Astrocyte (in vitro differentiated cells and primary cell): ENCODE measurements around the gene NANOGP8. TPM values are rescaled to one million over a fixed set of nuclear protein-coding genes. Genes with fewer than 3 reads are reported as not detected.
"Not testable (repeated sequence)": the region's sequence is repeated elsewhere in the genome, so short reads cannot be mapped to it uniquely, and the experiment has no call there.

ENCODE experiments used
- DNase-seq: peaks from one replicate; pipeline ENCODE4 v3.0.0-alpha.2; 2010; ENCODE audit warnings: low read depth
- FAIRE-seq: peaks from 2 replicates; lab custom pipeline; 2011; peaks lifted over from hg19 to GRCh38; lab: Jason Lieb, UNC
- H2AFZ ChIP-seq: 2 replicates; pipeline ENCODE4 v1.6.0; 2012; ENCODE audit warnings: low read depth, low read length, inconsistent platforms
- H3K27ac ChIP-seq: 2 replicates; pipeline ENCODE4 v1.5.1; 2011; ENCODE audit warnings: low read depth, low read length, inconsistent platforms
- H3K27me3 ChIP-seq: 2 replicates; pipeline ENCODE4 v1.6.0; 2011; ENCODE audit warnings: low read length, inconsistent platforms; ENCODE audit not compliant: insufficient read depth
- H3K36me3 ChIP-seq: 2 replicates; pipeline ENCODE4 v1.5.1; 2011; ENCODE audit warnings: low read length, inconsistent platforms; ENCODE audit not compliant: insufficient read depth
- H3K4me1 ChIP-seq: 2 replicates; pipeline ENCODE4 v1.5.1; 2011; ENCODE audit warnings: low read length, inconsistent platforms; ENCODE audit not compliant: insufficient read depth
- H3K4me2 ChIP-seq: 2 replicates; pipeline ENCODE4 v1.6.0; 2012; ENCODE audit warnings: low read length, inconsistent platforms
- H3K4me3 ChIP-seq: 2 replicates; pipeline ENCODE4 v1.5.1; 2011; ENCODE audit warnings: low read depth, mild to moderate bottlenecking, low read length, inconsistent platforms; ENCODE audit not compliant: insufficient read depth
- H3K79me2 ChIP-seq: 2 replicates; pipeline ENCODE4 v1.6.0; 2012; ENCODE audit warnings: mild to moderate bottlenecking, low read length, inconsistent platforms; ENCODE audit not compliant: insufficient read depth
- H3K9ac ChIP-seq: 2 replicates; pipeline ENCODE4 v1.6.0; 2012; ENCODE audit warnings: mild to moderate bottlenecking, low read length, inconsistent platforms
- H3K9me3 ChIP-seq: 2 replicates; pipeline ENCODE4 v1.5.1; 2012; ENCODE audit warnings: low read depth, mild to moderate bottlenecking, low read length, inconsistent platforms; ENCODE audit not compliant: insufficient read depth
- H4K20me1 ChIP-seq: 2 replicates; pipeline ENCODE4 v1.6.0; 2012; ENCODE audit warnings: low read length, inconsistent platforms; ENCODE audit not compliant: insufficient read depth
- H3K27ac Mint-ChIP-seq: one replicate; pipeline ENCODE4 v1.8.0; 2021; ENCODE audit warnings: mild to moderate bottlenecking, mixed read lengths; ENCODE audit not compliant: unreplicated experiment
- H3K27me3 Mint-ChIP-seq: one replicate; pipeline ENCODE4 v1.8.0; 2021; ENCODE audit warnings: low read depth, mixed read lengths; ENCODE audit not compliant: unreplicated experiment
- H3K36me3 Mint-ChIP-seq: one replicate; pipeline ENCODE4 v1.8.0; 2021; ENCODE audit warnings: low read depth, mixed read lengths; ENCODE audit not compliant: unreplicated experiment
- H3K4me1 Mint-ChIP-seq: one replicate; pipeline ENCODE4 v1.8.0; 2021; ENCODE audit warnings: low read depth, mixed read lengths; ENCODE audit not compliant: unreplicated experiment
- H3K4me3 Mint-ChIP-seq: one replicate; pipeline ENCODE4 v1.8.0; 2021; ENCODE audit warnings: mild to moderate bottlenecking, moderate library complexity, mixed read lengths; ENCODE audit not compliant: unreplicated experiment
- H3K9me3 Mint-ChIP-seq: one replicate; pipeline ENCODE4 v1.8.0; 2021; ENCODE audit warnings: mild to moderate bottlenecking, mixed read lengths; ENCODE audit not compliant: unreplicated experiment
- CTCF ChIP-seq: IDR thresholded peaks from 2 replicates; pipeline ENCODE4 v1.5.1; 2011; ENCODE audit warnings: low read depth, mild to moderate bottlenecking, inconsistent platforms, low read length, moderate library complexity; ENCODE audit not compliant: insufficient read depth
- EZH2 ChIP-seq: IDR thresholded peaks from 2 replicates; pipeline ENCODE4 v1.6.1; 2012; ENCODE audit warnings: mild to moderate bottlenecking, low read length, inconsistent platforms; ENCODE audit not compliant: insufficient read depth
- total RNA-seq: library from RNA; stranded (reverse); gene quantifications from 2 replicates; pipeline ENCODE4 v1.2.1, GENCODE V29; 2021

The NANOGP8 gene
- total RNA-seq, 1 donor from 2014 or later, result not detected

GRCh38 chr15:35087759-35088158 lies 2.7 kb upstream of the NANOGP8 start:
- Histone ChIP-seq H3K4me1 (no peaks in the 10 kb centered on the region), H2AFZ (no peak overlapping the region), H3K4me2 (no peak overlapping the region), H4K20me1 (no peaks in the 10 kb centered on the region), H3K4me3 (no peak overlapping the region), H3K27ac (no peak overlapping the region), H3K27me3 (no peaks in the 10 kb centered on the region), H3K79me2 (no peaks in the 10 kb centered on the region), H3K36me3 (no peaks in the 10 kb centered on the region), H3K9ac (no peak overlapping the region), H3K9me3 (no peaks in the 10 kb centered on the region)
- no peak for FAIRE-seq
- no peaks in the 10 kb centered on the region for H3K36me3 Mint-ChIP-seq
- no peaks in the 10 kb centered on the region for H3K4me1 Mint-ChIP-seq
- H3K4me3 Mint-ChIP-seq, result no peak overlapping the region
- no peak for TF ChIP-seq EZH2
- no peak for TF ChIP-seq CTCF
- peaks cover 3% of the 10 kb centered on the region for H3K9me3 Mint-ChIP-seq
- no peak for DNase-seq
- no peak overlapping the region for H3K27ac Mint-ChIP-seq
- H3K27me3 Mint-ChIP-seq, result peaks cover 2% of the 10 kb centered on the region

- H3K79me2 ChIP-seq, H3K27me3 ChIP-seq, H3K36me3 ChIP-seq, H3K4me1 Mint-ChIP-seq, H3K27ac Mint-ChIP-seq, H3K36me3 Mint-ChIP-seq, H3K4me1 ChIP-seq, H4K20me1 ChIP-seq, FAIRE-seq, DNase-seq, H3K9ac ChIP-seq, H3K27ac ChIP-seq, H3K4me3 ChIP-seq, H2AFZ ChIP-seq, H3K9me3 Mint-ChIP-seq, H3K27me3 Mint-ChIP-seq, H3K4me2 ChIP-seq, H3K4me3 Mint-ChIP-seq, H3K9me3 ChIP-seq: not testable (repeated sequence)
These were observed 2.4 kb downstream of the NANOGP8 start for GRCh38 chr15:35082371-35083348.

- not testable (repeated sequence) for H3K4me1 ChIP-seq, H3K9me3 Mint-ChIP-seq, H3K4me1 Mint-ChIP-seq, H3K27me3 ChIP-seq, H3K27ac ChIP-seq, H3K36me3 Mint-ChIP-seq, H2AFZ ChIP-seq, H4K20me1 ChIP-seq, H3K27ac Mint-ChIP-seq, H3K36me3 ChIP-seq, DNase-seq, H3K4me2 ChIP-seq, H3K4me3 ChIP-seq, H3K79me2 ChIP-seq, FAIRE-seq, H3K4me3 Mint-ChIP-seq, H3K9ac ChIP-seq, H3K9me3 ChIP-seq, H3K27me3 Mint-ChIP-seq
These were observed 3.3 kb downstream of the NANOGP8 start for GRCh38 chr15:35081626-35082365.
